Adrenal gland (tissue), 5 donors: Measurements from ENCODE around the gene LIMK2.

Experiments used
- CTCF ChIP-seq, 6 experiments: fragments of 450-650 bp in 4 of 6; fragments of 200-600 bp in 2 of 6; sonication (generic) in 1 of 6; IDR thresholded peaks; 1 replicate in 5 of 6; 2 replicates in 1 of 6; pipeline versions ENCODE4 v1.5.1 to v1.8.0; 2016 to 2021; ENCODE audit warnings: antibody characterized with exemption in 6 of 6, mild to moderate bottlenecking in 2 of 6, moderate library complexity in 1 of 6
- POLR2A ChIP-seq, 2 donors: fragments of 450-650 bp; IDR thresholded peaks; one replicate each; pipeline ENCODE4 v1.6.1; 2017; ENCODE audit warnings: antibody characterized with exemption in 2 of 2, mild to moderate bottlenecking in 2 of 2, moderate library complexity in 1 of 2
- donor health status: DM: no; HTN: no; CAD: no.

DNA sequence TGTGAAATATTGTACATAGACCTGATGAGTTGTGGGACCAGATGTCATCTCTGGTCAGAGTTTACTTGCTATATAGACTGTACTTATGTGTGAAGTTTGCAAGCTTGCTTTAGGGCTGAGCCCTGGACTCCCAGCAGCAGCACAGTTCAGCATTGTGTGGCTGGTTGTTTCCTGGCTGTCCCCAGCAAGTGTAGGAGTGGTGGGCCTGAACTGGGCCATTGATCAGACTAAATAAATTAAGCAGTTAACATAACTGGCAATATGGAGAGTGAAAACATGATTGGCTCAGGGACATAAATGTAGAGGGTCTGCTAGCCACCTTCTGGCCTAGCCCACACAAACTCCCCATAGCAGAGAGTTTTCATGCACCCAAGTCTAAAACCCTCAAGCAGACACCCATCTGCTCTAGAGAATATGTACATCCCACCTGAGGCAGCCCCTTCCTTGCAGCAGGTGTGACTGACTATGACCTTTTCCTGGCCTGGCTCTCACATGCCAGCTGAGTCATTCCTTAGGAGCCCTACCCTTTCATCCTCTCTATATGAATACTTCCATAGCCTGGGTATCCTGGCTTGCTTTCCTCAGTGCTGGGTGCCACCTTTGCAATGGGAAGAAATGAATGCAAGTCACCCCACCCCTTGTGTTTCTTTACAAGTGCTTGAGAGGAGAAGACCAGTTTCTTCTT lies 67.9 kb downstream of the LIMK2 start:
- no peak for TF ChIP-seq CTCF (IDR thresholded peaks at IDR 0.05)
- no peak for TF ChIP-seq POLR2A (IDR thresholded peaks at IDR 0.05)
